GM10847 (cell line): ENCODE data around the gene ZNF804B.

Experiments
- POLR2A ChIP-seq: IDR thresholded peaks from 2 replicates; pipeline ENCODE4 v1.6.1; 2011; ENCODE audit not compliant: insufficient read length; ENCODE audit errors: extremely low read depth

Gene ZNF804B

GRCh38 chr7:89339748-89340147, 580.2 kb downstream of the ZNF804B start:
- TF ChIP-seq POLR2A = no peak

- no peak for TF ChIP-seq POLR2A
Observed at GRCh38 chr7:89357121-89357520, 597.6 kb downstream of the ZNF804B start.

GRCh38 chr7:89377219-89377618, 617.7 kb downstream of the ZNF804B start:
- no peak for TF ChIP-seq POLR2A

GRCh38 chr7:89385411-89385810, 625.9 kb downstream of the ZNF804B start:
- no peak for TF ChIP-seq POLR2A
